ENCODE results near the gene WFIKKN2.
"Not testable (repeated sequence)": the region's sequence is repeated elsewhere in the genome, so short reads cannot be mapped to it uniquely, and the experiment has no call there.

The WFIKKN2 gene

GRCh38 chr17:50850640-50851039 lies 15.3 kb downstream of the WFIKKN2 start:
- DNase-seq, result no peak

GRCh38 chr17:50853015-50853615 lies 17.7 kb downstream of the WFIKKN2 start:
- no peak for DNase-seq

GRCh38 chr17:50853781-50854180 lies 18.4 kb downstream of the WFIKKN2 start:
- no peak for DNase-seq

GRCh38 chr17:50855708-50856330 lies 20.4 kb downstream of the WFIKKN2 start:
- DNase-seq, result no peak

GRCh38 chr17:50856431-50856830 lies 21.0 kb downstream of the WFIKKN2 start:
- no peak for DNase-seq

- DNase-seq, result no peak
Measured at GRCh38 chr17:50858486-50859225, 23.3 kb downstream of the WFIKKN2 start.

GRCh38 chr17:50859727-50860126 lies 24.3 kb downstream of the WFIKKN2 start:
- not testable (repeated sequence) for DNase-seq

- DNase-seq, result no peak
Measured at GRCh38 chr17:50861334-50861676, 25.9 kb downstream of the WFIKKN2 start.

GRCh38 chr17:50861822-50862528 lies 26.6 kb downstream of the WFIKKN2 start:
- no peak for DNase-seq

- DNase-seq, result peak in 35 of 51 donors; percentile 13 to 91 (median 63)
Measured at GRCh38 chr17:50863221-50863843, 27.9 kb downstream of the WFIKKN2 start.

GRCh38 chr17:50863931-50864330 lies 28.5 kb downstream of the WFIKKN2 start:
- DNase-seq, result no peak

GRCh38 chr17:50864747-50865059 lies 29.3 kb downstream of the WFIKKN2 start:
- DNase-seq, result no peak

GRCh38 chr17:50865060-50865867 lies 29.9 kb downstream of the WFIKKN2 start:
- DNase-seq, result peak in 40 of 51 donors; percentile 24 to 89 (median 51)

- no peak for DNase-seq
Measured at GRCh38 chr17:50865868-50866260, 30.5 kb downstream of the WFIKKN2 start.

GRCh38 chr17:50866261-50866949 lies 31.0 kb downstream of the WFIKKN2 start, which contains the start of gene TOB1:
Gene TOB1 (minus strand): TSS chr17:50866354. CDS start chr17:50864017, 2,337 bp downstream.
- DNase-seq, result peak; percentile 86 to 100 (median 98)

- peak in 35 of 51 donors; percentile 67 to 96 (median 83) for DNase-seq
Measured at GRCh38 chr17:50866950-50867362, 31.6 kb downstream of the WFIKKN2 start.

- peak; percentile 76 to 98 (median 93) for DNase-seq
Measured at GRCh38 chr17:50867363-50868139, 32.2 kb downstream of the WFIKKN2 start.

GRCh38 chr17:50868140-50868438 lies 32.7 kb downstream of the WFIKKN2 start:
- DNase-seq, result no peak

- DNase-seq, result no peak
Measured at GRCh38 chr17:50868602-50869001, 33.2 kb downstream of the WFIKKN2 start.

GRCh38 chr17:50871364-50871763 lies 36.0 kb downstream of the WFIKKN2 start:
- no peak for DNase-seq
